PC-9 (cell line): Measurements from ENCODE around the gene TNFRSF14.

Experiments used
- EZH2 ChIP-seq: fragments of 200-600 bp; sonication (generic); IDR thresholded peaks from 2 replicates; pipeline ENCODE4 v1.8.0; 2017; ENCODE audit warnings: antibody characterized with exemption, low read depth
- TF ChIP-seq, protein P1 (sequence below): fragments of 200-600 bp; sonication (generic); conservative IDR thresholded peaks from 2 replicates; pipeline ENCODE4 v1.6.1; 2017; ENCODE audit warnings: mixed run types, antibody characterized with exemption, mild to moderate bottlenecking, moderate library complexity

DNA sequence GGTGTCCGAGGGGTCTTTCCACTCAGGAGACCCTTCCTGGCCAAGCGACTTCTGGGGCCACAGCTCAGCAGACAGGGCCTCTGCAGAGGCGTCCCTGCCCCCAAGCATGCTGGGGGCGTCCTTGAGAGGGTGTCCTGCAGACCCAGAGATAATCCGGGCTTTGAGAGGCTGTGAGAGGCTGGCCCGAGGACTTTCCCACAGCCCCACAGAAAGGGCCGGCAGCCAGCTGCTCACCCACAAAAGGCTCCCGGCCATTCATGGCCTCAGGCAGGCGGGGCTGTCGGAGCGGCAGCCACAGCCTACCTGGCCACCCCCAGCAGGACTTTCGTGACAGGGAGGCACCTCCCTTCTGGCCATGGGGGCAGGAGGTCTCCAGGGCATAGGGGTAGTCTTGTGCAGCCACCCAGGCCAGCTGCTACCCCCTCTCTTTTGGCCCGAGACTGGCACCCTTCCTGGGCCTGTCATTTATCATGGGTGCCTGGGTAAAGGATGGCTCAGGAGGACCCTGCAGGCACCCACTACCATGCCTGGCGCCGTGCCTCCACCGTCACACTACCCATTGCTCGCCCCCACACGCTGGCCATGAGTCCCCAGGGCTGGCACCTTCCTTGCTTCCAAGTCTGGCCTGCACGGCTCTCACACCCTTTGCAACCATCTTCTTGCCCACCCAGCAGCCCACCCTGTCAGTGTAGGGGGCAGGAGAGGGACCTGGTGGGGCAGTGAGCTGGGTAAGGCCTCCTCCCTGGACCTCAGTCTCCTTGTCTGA lies 11.1 kb upstream of the TNFRSF14 start:
- no peak for TF ChIP-seq EZH2
- TF ChIP-seq, protein P1, sequence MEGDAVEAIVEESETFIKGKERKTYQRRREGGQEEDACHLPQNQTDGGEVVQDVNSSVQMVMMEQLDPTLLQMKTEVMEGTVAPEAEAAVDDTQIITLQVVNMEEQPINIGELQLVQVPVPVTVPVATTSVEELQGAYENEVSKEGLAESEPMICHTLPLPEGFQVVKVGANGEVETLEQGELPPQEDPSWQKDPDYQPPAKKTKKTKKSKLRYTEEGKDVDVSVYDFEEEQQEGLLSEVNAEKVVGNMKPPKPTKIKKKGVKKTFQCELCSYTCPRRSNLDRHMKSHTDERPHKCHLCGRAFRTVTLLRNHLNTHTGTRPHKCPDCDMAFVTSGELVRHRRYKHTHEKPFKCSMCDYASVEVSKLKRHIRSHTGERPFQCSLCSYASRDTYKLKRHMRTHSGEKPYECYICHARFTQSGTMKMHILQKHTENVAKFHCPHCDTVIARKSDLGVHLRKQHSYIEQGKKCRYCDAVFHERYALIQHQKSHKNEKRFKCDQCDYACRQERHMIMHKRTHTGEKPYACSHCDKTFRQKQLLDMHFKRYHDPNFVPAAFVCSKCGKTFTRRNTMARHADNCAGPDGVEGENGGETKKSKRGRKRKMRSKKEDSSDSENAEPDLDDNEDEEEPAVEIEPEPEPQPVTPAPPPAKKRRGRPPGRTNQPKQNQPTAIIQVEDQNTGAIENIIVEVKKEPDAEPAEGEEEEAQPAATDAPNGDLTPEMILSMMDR: no peak
